Endothelial cell of umbilical vein (primary cell): ENCODE measurements around the gene BRCA2. TPM values are rescaled to one million over a fixed set of nuclear protein-coding genes. Genes with fewer than 3 reads are reported as not detected.

ENCODE experiments used
- BruUV-seq: library from RNA; stranded (reverse); fragments of 400-500 nt; replicated peaks from 2 replicates; lab custom pipeline; 2021; lab: Mats Ljungman, UMichigan
- CTCF ChIA-PET: fragments of 300-600, 350-600 bp; sonication (Branson Sonifier 250); formaldehyde crosslinking; loops from one replicate; lab custom pipeline; 2021; ENCODE audit warnings: antibody characterized with exemption, inconsistent platforms; lab: Charles Lee
- POLR2A ChIA-PET: fragments of 300-600, 350-600 bp; sonication (Branson Sonifier 250); formaldehyde crosslinking; loops from one replicate; lab custom pipeline; 2021; ENCODE audit warnings: antibody characterized with exemption, inconsistent platforms; lab: Charles Lee
- DNase-seq: peaks from one replicate; pipeline ENCODE4 v3.0.0-alpha.2; 2011; ENCODE audit warnings: low read depth, low spot score
- FAIRE-seq: peaks from 2 replicates; lab custom pipeline; 2011; peaks lifted over from hg19 to GRCh38; lab: Jason Lieb, UNC
- H2AFZ ChIP-seq: 2 replicates; pipeline ENCODE4 v1.6.0; 2012; ENCODE audit warnings: low read depth, low read length, control low read depth, inconsistent platforms
- H3K27ac ChIP-seq: 2 replicates; pipeline ENCODE4 v1.5.1; 2011; ENCODE audit warnings: low read depth, mild to moderate bottlenecking, control low read depth, low read length, moderate library complexity; ENCODE audit not compliant: insufficient read depth
- H3K27me3 ChIP-seq, 2 experiments: 2 replicates each; pipeline versions ENCODE4 v1.6.0 to v1.6.1; 2011; ENCODE audit warnings: low read length in 2 of 2, mixed read lengths in 1 of 2; ENCODE audit not compliant: control insufficient read depth in 2 of 2, insufficient read depth in 2 of 2
- H3K36me3 ChIP-seq, 2 experiments: 2 replicates in 1 of 2; 3 replicates in 1 of 2; pipeline ENCODE4 v1.5.1; 2011; ENCODE audit warnings: low read length in 2 of 2, mild to moderate bottlenecking in 1 of 2, moderate library complexity in 1 of 2; ENCODE audit not compliant: control insufficient read depth in 2 of 2, insufficient read depth in 2 of 2; ENCODE audit errors: extremely low read depth in 1 of 2
- H3K4me1 ChIP-seq: 3 replicates; pipeline ENCODE4 v1.5.1; 2011; ENCODE audit warnings: mild to moderate bottlenecking, low read length; ENCODE audit not compliant: control insufficient read depth, insufficient read depth; ENCODE audit errors: extremely low read depth
- H3K4me2 ChIP-seq: 2 replicates; pipeline ENCODE4 v1.6.1; 2011; ENCODE audit warnings: low read length, control low read depth, mixed read lengths; ENCODE audit not compliant: insufficient read depth
- H3K4me3 ChIP-seq, 3 experiments: fragments of 200-600 bp in 1 of 3; sonication (generic), shearing (Covaris generic) in 1 of 3; replicated peaks in 1 of 3; 2 replicates each; pipeline ENCODE4 v1.5.1; 2011 to 2016; ENCODE audit warnings: control low read depth in 3 of 3, low read length in 3 of 3, mild to moderate bottlenecking in 2 of 3, inconsistent platforms in 1 of 3, low read depth in 1 of 3, moderate library complexity in 1 of 3; ENCODE audit not compliant: insufficient read depth in 1 of 3
- H3K79me2 ChIP-seq: 2 replicates; pipeline ENCODE4 v1.6.0; 2012; ENCODE audit warnings: low read length, inconsistent platforms; ENCODE audit not compliant: control insufficient read depth, insufficient read depth
- H3K9ac ChIP-seq: replicated peaks from 2 replicates; pipeline ENCODE3; 2011; ENCODE audit warnings: low read length, control low read depth; ENCODE audit not compliant: insufficient read depth; ENCODE audit errors: extremely low read depth
- H3K9me1 ChIP-seq: replicated peaks from 3 replicates; pipeline ENCODE4 v1.6.0; 2011; ENCODE audit warnings: mild to moderate bottlenecking, low read length; ENCODE audit not compliant: control insufficient read depth, insufficient read depth; ENCODE audit errors: extremely low read depth
- H3K9me3 ChIP-seq: replicated peaks from 2 replicates; pipeline ENCODE4 v1.5.1; 2012; ENCODE audit warnings: low read length, inconsistent platforms; ENCODE audit not compliant: control insufficient read depth, insufficient read depth
- H4K20me1 ChIP-seq: replicated peaks from 2 replicates; pipeline ENCODE3; 2011; ENCODE audit warnings: mild to moderate bottlenecking, low read length; ENCODE audit not compliant: control insufficient read depth, insufficient read depth; ENCODE audit errors: extremely low read depth
- CTCF ChIP-seq, 2 donors: IDR thresholded peaks; 1 replicate in 1 of 2; 2 replicates in 1 of 2; pipeline ENCODE4 v1.5.1; 2011; ENCODE audit warnings: low read length in 2 of 2, mild to moderate bottlenecking in 2 of 2, moderate library complexity in 2 of 2, control low read depth in 1 of 2, inconsistent platforms in 1 of 2, low read depth in 1 of 2; ENCODE audit not compliant: insufficient read depth in 1 of 2; ENCODE audit errors: extremely low read depth in 1 of 2
- EZH2 ChIP-seq: IDR thresholded peaks from 2 replicates; pipeline ENCODE4 v1.6.1; 2012; ENCODE audit warnings: borderline replicate concordance, low read depth, mild to moderate bottlenecking, moderate library complexity, low read length, inconsistent platforms; ENCODE audit not compliant: severe bottlenecking
- FOS ChIP-seq: IDR thresholded peaks from 2 replicates; pipeline ENCODE4 v1.6.1; 2011; ENCODE audit warnings: mild to moderate bottlenecking, low read length, moderate library complexity, borderline replicate concordance; ENCODE audit not compliant: insufficient read depth
- GATA2 ChIP-seq: IDR thresholded peaks from 2 replicates; pipeline ENCODE4 v1.7.0; 2011; ENCODE audit warnings: low read depth, mild to moderate bottlenecking, moderate library complexity, mixed read lengths, low read length; ENCODE audit not compliant: insufficient read length, insufficient read depth
- JUN ChIP-seq: IDR thresholded peaks from 2 replicates; pipeline ENCODE4 v1.6.1; 2011; ENCODE audit warnings: borderline replicate concordance, low read depth; ENCODE audit not compliant: insufficient read length, insufficient read depth
- MAX ChIP-seq: IDR thresholded peaks from 2 replicates; pipeline ENCODE4 v1.6.1; 2011; ENCODE audit not compliant: insufficient read depth, insufficient read length
- MYC ChIP-seq: IDR thresholded peaks from one replicate; pipeline ENCODE4 v1.6.1; 2011; ENCODE audit warnings: mild to moderate bottlenecking, low read depth, low read length
- POLR2A ChIP-seq: IDR thresholded peaks from 2 replicates; pipeline ENCODE4 v1.6.1; 2012; ENCODE audit warnings: low read depth, mild to moderate bottlenecking, control low read depth, low read length
- POLR2AphosphoS5 ChIP-seq: IDR thresholded peaks from 2 replicates; pipeline ENCODE4 v1.6.1; 2012; ENCODE audit warnings: low read depth, mild to moderate bottlenecking, control low read depth, low read length, moderate library complexity; ENCODE audit not compliant: insufficient read depth
- dilution Hi-C: fragments of 300-500 bp; cut with MboI; formaldehyde crosslinking; loops from one replicate; pipeline ENCODE4 v1.15.0; 2019; ENCODE audit warnings: low sequenced_read_pairs; ENCODE audit not compliant: extremely low pct_ligation_motif_present
- intact Hi-C: fragments of 100-400 bp; cut with micrococcal nuclease; formaldehyde crosslinking; loops from one replicate; pipeline ENCODE4 v1.10.0; 2022
- polyA plus RNA-seq, 4 experiments: library from polyadenylated mRNA; depleted of rRNA in 3 of 4; stranded (reverse) in 3 of 4; unstranded in 1 of 4; fragments of >200 nt; gene quantifications; 2 replicates each; pipeline versions ENCODE4 v1.2.1 to v1.2.3, GENCODE V29; 2011 to 2012; ENCODE audit warnings: missing spikeins in 1 of 4
- total RNA-seq: library from RNA; stranded (reverse); gene quantifications from 2 replicates; pipeline ENCODE4 v1.2.3, GENCODE V29; 2021

BRCA2 gene
- total and polyA plus RNA-seq, 2 donors (not counting 3 experiments of a cell fraction or from before 2014, with no cell fraction given) = 2.9 to 17.5 TPM

GRCh38 chr13:32340914-32341313 is 25.6 kb downstream of the BRCA2 start:
- Histone ChIP-seq H4K20me1 (no peaks in the 10 kb centered on the region), H3K27me3 (no peaks in the 10 kb centered on the region), H3K9me1 (no peaks in the 10 kb centered on the region), H3K4me3 (no peak overlapping the region), H3K79me2 (no peaks in the 10 kb centered on the region), H3K4me1 (no peaks in the 10 kb centered on the region), H3K36me3 (peaks cover 0 to 5% of the 10 kb centered on the region in 2 experiments), H2AFZ (no peak overlapping the region), H3K27ac (no peak overlapping the region), H3K9me3 (no peaks in the 10 kb centered on the region), H3K9ac (no peak overlapping the region), H3K4me2 (no peak overlapping the region)
- TF ChIP-seq GATA2 (no peak), POLR2AphosphoS5 (no peak), POLR2A (no peak), MAX (no peak), JUN (no peak)
- no peak for FAIRE-seq
- dilution Hi-C loops (no loop called here), intact Hi-C loops (no loop called here)
- CTCF ChIA-PET = no interaction called here
- POLR2A ChIA-PET = no interaction called here
- BruUV-seq = no TSS peak
- no peak for DNase-seq

- FAIRE-seq = no peak
- ChIA-PET POLR2A (no interaction called here), CTCF (interaction anchor here (1.2 to 1.8 kb wide), 2 partner anchors 8 to 101 kb away, joined by 3 to 6 read pairs; no protein-coding TSS in a partner anchor)
- Histone ChIP-seq H4K20me1 (no peaks in the 10 kb centered on the region), H3K27ac (no peak overlapping the region), H3K9me3 (no peaks in the 10 kb centered on the region), H3K4me2 (no peak overlapping the region), H2AFZ (no peak overlapping the region), H3K27me3 (no peaks in the 10 kb centered on the region), H3K4me3 (no peak overlapping the region), H3K4me1 (no peaks in the 10 kb centered on the region), H3K9ac (no peak overlapping the region), H3K36me3 (peaks cover 0 to 8% of the 10 kb centered on the region in 2 experiments), H3K79me2 (no peaks in the 10 kb centered on the region), H3K9me1 (no peaks in the 10 kb centered on the region)
- no TSS peak for BruUV-seq
- no peak for DNase-seq
- dilution Hi-C loops = no loop called here
- no peak for TF ChIP-seq GATA2
- no peak for TF ChIP-seq POLR2A
- TF ChIP-seq EZH2 = no peak
- no peak for TF ChIP-seq CTCF (IDR thresholded peaks at IDR 0.05; ENCODE audit: extremely low read depth in 1 of 2, insufficient read depth in 1 of 2, low read depth in 1 of 2, low read length in 2 of 2)
- TF ChIP-seq FOS = no peak
- no peak for TF ChIP-seq JUN
- TF ChIP-seq MAX = no peak
- TF ChIP-seq POLR2AphosphoS5 = no peak
- no peak for TF ChIP-seq MYC
- intact Hi-C loops = no loop called here
These were observed 32.3 kb downstream of the BRCA2 start for GRCh38 chr13:32347651-32348050.
